Measurements from ENCODE around the gene CENPK.

DNA sequence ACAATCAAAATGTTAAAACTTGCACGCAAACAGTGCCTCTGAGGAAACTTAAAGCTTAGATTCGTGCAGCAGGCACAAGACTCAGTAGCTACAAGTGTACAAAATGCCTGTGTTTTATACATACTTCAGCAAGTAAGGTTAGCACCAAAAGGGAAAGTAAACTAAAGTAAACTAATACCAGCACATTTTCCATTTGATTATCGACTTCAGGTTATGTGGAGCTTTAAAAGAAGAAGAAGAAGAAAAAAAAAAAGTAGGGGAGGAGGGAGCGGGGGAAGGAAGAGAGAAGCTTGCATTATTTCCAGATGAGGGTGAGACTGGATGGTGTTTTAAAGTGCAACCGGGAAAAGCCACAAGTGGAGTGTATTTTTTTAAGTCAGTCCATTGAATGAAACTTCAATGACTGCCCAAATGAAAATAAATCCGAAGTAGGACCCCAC is 80.7 kb downstream of the CENPK start:
- no peak for TF ChIP-seq BHLHE40 (IDR thresholded peaks at IDR 0.05; ENCODE audit: borderline replicate concordance)
- TF ChIP-seq L3MBTL2 (conservative IDR thresholded peaks at IDR 0.05): no peak
- TF ChIP-seq FOXM1 (IDR thresholded peaks at IDR 0.05; ENCODE audit: borderline replicate concordance): no peak
- TF ChIP-seq ELF4 (IDR thresholded peaks at IDR 0.05): no peak
- no peak for TF ChIP-seq SP1 (IDR thresholded peaks at IDR 0.05)
- no peak for TF ChIP-seq NFRKB (IDR thresholded peaks at IDR 0.05)
- TF ChIP-seq FOXA1 (IDR thresholded peaks at IDR 0.05): no peak
- TF ChIP-seq ZNF384 (IDR thresholded peaks at IDR 0.05): peak; percentile 72
- TF ChIP-seq TARDBP (IDR thresholded peaks at IDR 0.05): no peak
- TF ChIP-seq, protein P1, sequence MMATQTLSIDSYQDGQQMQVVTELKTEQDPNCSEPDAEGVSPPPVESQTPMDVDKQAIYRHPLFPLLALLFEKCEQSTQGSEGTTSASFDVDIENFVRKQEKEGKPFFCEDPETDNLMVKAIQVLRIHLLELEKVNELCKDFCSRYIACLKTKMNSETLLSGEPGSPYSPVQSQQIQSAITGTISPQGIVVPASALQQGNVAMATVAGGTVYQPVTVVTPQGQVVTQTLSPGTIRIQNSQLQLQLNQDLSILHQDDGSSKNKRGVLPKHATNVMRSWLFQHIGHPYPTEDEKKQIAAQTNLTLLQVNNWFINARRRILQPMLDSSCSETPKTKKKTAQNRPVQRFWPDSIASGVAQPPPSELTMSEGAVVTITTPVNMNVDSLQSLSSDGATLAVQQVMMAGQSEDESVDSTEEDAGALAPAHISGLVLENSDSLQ (IDR thresholded peaks at IDR 0.05): no peak
- no peak for TF ChIP-seq HDGF (IDR thresholded peaks at IDR 0.05; ENCODE audit: borderline replicate concordance)
- no peak for TF ChIP-seq SUZ12 (IDR thresholded peaks at IDR 0.05)
- TF ChIP-seq LEF1 (IDR thresholded peaks at IDR 0.05; ENCODE audit: borderline replicate concordance): no peak
